Keratinocyte (primary cell): ENCODE measurements around the gene CELF2.

Experiments used
- CTCF ChIP-seq, 3 experiments: IDR thresholded peaks in 1 of 3; conservative IDR thresholded peaks in 1 of 3; optimal IDR thresholded peaks in 1 of 3; 2 replicates in 2 of 3; 3 replicates in 1 of 3; pipeline versions ENCODE3 to v1.5.1; 2011; ENCODE audit warnings: low read length in 3 of 3, mild to moderate bottlenecking in 3 of 3, moderate library complexity in 2 of 3, control low read depth in 1 of 3, inconsistent platforms in 1 of 3; ENCODE audit not compliant: insufficient read depth in 2 of 3; ENCODE audit errors: extremely low read depth in 1 of 3
- EZH2 ChIP-seq: IDR thresholded peaks from one replicate; pipeline ENCODE4 v1.6.1; 2012; ENCODE audit warnings: inconsistent platforms, mild to moderate bottlenecking, low read length, moderate library complexity

GRCh38 chr10:11085545-11085944 lies 67.9 kb downstream of the CELF2 start:
- TF ChIP-seq CTCF (optimal IDR thresholded peaks at IDR 0.05 in 1 of 3, IDR thresholded peaks at IDR 0.05 in 1 of 3, conservative IDR thresholded peaks at IDR 0.05 in 1 of 3; ENCODE audit: extremely low read depth in 1 of 3, insufficient read depth in 2 of 3, low read length in 3 of 3) = no peak
- TF ChIP-seq EZH2 = no peak
